NCI-H1694 treated with DMSO at 0.1 percent for 48 hours (cell line): ENCODE results near the gene CORIN.
"Not testable (repeated sequence)": the region's sequence is repeated elsewhere in the genome, so short reads cannot be mapped to it uniquely, and the experiment has no call there.

Experiments used
- DNase-seq: peaks from one replicate; lab custom pipeline; 2025; lab: John Stamatoyannopoulos, UW

CORIN gene

DNA sequence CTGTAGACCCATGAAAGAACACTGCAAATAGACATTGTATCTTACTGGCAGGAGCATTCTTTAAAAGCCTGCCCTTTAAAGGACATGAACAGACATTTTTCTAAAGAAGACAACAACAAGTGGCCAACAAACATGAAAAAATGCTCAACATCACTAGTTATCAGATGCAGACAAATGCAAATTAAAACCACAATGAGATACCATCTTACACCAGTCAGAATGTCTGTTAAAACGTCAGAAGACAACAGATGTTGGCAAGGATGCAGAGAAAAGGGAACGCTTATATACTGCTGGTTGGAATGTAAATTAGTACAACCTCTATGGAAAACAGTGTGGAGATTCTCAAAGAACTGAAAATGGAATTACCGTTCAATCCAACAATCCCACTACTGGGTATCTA is 275.6 kb downstream of the CORIN start:
- DNase-seq: no peak

DNA sequence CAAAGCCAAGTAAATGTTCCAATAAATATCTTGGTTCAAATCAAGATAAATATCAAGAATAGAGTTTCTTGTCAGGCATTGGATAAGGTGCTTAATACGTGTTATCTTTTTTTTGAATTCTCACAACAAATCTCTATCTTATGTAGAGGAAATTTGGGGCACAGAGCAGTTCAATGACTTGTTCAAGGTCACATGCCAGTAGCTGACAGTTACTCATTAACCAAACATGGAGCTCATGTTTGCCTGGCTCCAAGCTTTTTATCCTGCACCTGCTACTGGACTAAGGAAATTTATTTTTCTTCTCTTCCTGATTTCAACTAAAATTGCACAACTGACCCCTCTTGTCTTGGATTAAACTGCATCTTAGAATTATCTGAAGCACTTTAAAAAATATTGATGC is 276.5 kb downstream of the CORIN start:
- DNase-seq: no peak

DNA sequence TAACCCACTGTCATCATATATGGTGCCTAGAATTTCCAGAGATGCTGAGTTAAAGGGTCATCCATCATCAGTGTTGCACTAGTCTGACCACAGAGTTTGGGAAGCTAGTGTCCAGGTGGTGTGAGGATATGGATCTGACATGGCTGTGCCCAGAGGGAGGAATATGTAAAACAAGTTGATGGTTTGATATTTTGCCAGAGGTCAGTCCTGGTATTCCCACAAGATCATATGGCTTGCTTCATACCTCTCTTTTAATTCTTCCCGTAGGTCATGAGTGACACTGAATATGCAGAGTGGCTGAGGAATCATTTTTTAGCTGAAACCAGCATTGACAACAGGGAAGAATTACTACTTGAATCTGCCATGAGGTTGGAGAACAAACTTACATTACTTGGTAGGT is 277.2 kb downstream of the CORIN start:
- no peak for DNase-seq

DNA sequence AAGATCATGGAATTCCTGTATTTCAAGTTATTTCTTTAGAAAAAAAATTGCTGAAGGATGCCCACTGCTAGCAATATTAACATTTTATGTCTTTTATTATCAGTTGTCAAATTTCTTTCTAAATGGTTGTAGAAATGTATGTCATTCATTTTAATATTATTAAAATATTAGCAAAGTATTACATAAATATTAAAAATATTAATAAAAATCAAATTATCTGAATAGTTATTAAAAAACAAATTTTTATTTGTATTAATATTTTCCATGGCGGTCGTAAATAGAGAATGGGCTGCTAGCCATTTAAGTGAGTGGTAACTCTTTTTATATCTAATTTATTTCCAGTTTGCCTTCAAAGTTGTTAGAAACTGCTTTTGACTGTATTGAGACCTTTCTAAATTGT is 280.6 kb downstream of the CORIN start:
- DNase-seq: no peak

DNA sequence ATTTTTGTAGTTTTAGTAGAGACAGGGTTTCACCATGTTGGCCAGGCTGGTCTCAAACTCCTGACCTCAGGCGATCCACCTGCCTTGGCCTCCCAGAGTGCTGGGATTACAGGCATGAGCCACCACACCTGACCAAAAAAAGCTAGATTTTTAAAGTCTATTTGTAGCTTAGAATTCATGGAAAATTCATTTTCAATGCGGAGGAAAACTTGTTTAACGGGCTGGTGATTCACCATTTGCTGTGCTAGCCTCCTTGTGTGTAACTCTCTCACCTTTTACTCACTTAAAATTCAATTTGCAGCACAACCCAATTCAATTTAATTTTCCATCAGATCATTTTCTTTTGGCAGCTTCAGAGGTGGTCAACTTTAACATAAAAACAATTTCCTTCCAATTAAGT is 281.9 kb downstream of the CORIN start:
- DNase-seq: not testable (repeated sequence)

DNA sequence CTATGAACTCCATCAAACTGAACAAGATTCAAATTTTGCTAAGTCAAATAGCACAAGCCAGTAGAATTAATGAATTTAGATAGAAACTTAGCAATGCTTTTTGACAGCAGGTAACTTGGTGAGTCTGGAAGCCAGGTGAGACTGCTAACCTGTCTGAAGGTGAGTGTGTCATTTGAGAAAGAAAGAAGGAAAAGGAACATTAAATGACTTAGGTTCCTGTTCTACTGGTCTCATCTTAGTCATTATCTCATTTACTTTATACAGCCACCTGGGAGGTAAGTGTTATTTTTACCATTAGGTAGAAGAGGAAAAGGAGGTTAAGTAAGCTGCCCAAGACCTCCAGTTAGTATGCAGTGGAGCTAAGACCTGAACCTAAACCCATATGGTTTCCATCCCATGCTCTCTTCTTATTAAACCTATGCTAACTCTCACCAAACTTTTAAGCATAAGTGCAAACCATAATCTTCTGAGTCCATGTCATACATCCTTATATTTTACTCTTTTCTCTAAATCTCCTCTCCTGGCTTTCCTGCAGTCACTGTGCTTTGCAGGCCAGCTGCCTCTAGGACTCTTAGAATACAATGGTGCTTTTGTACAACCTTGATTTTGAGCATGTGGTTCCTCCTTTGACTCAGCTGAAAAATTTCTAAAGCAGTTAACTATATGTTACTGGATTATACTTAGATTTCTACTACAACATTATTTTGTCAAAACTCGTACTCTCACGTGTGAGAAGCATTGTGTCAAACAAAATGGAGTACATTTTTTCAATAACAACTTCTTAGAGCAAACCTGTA is 284.3 kb downstream of the CORIN start:
- DNase-seq: no peak

DNA sequence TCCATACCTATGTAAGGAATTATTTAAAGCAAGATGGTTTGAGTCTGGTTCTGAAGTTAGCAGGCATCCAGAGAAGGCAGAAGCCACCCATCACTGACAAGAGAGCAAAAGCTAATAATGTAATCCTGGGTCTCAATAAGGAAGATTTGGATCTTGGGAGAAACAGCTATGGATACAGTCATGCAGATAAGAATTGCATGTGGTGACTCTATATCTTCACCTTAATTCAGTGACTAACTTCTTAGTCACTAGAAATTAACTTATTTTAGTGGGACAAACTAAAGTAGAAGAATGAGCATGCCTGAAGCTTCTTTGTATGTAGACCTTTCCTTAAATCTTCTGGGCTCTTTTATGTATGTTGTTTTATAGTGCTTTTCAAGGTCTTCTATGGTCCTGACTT is 286.2 kb downstream of the CORIN start:
- DNase-seq: no peak

DNA sequence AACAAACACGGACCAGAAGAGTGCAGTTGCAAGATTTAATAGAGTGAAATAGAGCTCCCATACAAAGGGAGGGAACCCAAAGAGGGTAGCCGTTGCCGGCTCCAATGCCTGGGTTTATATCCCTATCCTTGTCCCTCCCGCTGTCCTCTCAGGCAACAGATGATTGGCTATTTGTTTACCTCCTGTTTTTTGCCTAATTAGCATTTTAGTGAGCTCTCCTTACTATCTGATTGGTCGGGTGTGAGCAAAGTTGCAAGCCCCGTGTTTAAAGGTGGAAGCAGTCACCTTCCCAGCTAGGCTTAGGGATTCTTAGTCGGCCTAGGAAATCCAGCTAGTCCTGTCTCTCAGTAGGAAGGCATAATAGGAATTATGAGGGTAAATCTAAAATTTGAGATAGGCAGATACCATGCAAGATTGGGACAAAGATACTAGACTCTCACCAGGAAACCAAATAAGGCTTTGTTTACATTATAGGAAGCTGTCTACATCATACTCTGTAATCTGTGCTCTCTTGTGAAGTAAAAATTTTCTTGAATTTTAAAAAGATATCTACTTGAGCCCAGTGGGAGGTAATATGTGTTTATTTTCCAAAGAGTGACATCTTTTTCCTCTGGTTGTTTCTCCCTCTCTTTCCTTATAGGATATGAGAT is 286.8 kb downstream of the CORIN start:
- DNase-seq: no peak

DNA sequence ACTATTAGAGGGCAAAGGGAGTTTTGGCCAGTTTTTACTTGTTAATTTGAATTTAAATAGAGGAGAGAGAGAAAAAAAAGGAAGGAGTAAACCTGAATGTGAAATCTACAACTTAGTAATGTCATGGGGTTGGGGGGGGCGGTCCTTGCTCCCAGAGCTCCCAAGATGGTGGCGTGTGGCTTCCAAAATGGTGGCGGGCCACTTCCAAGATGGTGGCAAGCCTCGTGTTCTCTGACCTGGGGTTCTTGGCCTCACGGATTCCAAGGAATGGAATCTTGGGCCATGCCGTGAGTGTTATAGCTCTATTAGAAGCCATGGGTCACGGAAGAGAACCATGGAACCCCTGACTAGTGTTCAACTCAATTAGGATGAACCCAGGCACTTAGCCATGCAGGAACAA is 287.5 kb downstream of the CORIN start:
- DNase-seq: not testable (repeated sequence)
